ENCODE measurements around the gene GAPVD1. TPM values are rescaled to one million over a fixed set of nuclear protein-coding genes. Genes with fewer than 3 reads are reported as not detected.

GAPVD1 gene
- total and polyA plus RNA-seq, 2 of the 13 experiments (the other 11 are each of a cell fraction or from before 2014, with no cell fraction given), result 11.1 to 33.2 TPM

DNA sequence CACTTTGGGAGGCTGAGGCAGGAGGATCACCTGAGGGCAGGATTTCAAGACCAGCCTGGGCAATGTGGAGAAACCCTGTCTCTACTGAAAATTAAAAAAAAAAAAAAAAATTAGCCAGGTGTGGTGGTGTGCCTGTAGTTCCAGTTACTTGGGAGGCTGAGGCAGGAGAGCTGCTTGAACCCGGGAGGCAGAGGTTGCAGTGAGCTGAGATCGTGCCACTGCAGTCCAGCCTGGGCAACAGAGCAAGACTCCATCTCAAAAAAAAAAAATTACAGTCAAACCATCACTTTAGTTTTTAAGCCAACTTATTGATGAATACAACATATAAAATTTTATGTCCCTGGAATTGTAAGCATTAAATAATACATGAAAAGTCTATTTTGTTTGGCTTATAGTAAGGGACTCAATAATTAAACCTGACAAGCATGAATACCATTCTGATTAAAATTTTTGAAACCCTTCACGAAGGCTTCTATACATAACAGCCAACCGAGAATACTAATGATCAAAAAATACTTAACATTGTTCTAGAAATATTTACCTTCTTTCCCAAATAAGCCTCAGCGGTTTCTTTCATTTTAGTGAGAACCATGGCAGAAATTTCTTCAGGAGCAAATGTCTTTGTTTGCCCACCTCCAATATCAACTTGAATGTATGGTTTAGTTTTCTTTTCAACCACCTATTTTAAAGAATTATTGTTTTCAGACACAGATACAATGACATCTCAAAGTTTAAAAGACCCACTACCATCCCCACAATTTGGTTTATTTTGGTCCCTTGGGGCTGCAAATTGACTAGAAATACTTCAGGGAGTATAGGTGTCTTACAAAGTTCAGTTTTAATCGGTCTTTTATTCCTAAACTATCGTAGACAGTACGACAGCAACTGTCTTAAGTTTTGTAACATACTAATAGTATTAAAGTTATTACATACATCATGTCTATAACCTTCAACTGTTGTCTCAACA is 21.7 kb upstream of the GAPVD1 start (continued):
- TF ChIP-seq, protein P1, sequence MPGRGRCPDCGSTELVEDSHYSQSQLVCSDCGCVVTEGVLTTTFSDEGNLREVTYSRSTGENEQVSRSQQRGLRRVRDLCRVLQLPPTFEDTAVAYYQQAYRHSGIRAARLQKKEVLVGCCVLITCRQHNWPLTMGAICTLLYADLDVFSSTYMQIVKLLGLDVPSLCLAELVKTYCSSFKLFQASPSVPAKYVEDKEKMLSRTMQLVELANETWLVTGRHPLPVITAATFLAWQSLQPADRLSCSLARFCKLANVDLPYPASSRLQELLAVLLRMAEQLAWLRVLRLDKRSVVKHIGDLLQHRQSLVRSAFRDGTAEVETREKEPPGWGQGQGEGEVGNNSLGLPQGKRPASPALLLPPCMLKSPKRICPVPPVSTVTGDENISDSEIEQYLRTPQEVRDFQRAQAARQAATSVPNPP (CRISPR knock-in tag; IDR thresholded peaks at IDR 0.05), result no peak
- TF ChIP-seq HNF4A (CRISPR knock-in tag; IDR thresholded peaks at IDR 0.05), result no peak
- TF ChIP-seq, protein P2, sequence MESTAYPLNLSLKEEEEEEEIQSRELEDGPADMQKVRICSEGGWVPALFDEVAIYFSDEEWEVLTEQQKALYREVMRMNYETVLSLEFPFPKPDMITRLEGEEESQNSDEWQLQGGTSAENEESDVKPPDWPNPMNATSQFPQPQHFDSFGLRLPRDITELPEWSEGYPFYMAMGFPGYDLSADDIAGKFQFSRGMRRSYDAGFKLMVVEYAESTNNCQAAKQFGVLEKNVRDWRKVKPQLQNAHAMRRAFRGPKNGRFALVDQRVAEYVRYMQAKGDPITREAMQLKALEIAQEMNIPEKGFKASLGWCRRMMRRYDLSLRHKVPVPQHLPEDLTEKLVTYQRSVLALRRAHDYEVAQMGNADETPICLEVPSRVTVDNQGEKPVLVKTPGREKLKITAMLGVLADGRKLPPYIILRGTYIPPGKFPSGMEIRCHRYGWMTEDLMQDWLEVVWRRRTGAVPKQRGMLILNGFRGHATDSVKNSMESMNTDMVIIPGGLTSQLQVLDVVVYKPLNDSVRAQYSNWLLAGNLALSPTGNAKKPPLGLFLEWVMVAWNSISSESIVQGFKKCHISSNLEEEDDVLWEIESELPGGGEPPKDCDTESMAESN (CRISPR knock-in tag; conservative IDR thresholded peaks at IDR 0.05), result no peak
- no peak for TF ChIP-seq SRSF4 (IDR thresholded peaks at IDR 0.05; ENCODE audit: low read depth, low read length, poor library complexity, severe bottlenecking)
- TF ChIP-seq CREB1 (IDR thresholded peaks at IDR 0.05), result no peak
- TF ChIP-seq CREB1 (CRISPR knock-in tag; IDR thresholded peaks at IDR 0.05), result 0 out of 2 replicates have a peak, but pooled peaks have one; percentile 10
- TF ChIP-seq, protein P3, sequence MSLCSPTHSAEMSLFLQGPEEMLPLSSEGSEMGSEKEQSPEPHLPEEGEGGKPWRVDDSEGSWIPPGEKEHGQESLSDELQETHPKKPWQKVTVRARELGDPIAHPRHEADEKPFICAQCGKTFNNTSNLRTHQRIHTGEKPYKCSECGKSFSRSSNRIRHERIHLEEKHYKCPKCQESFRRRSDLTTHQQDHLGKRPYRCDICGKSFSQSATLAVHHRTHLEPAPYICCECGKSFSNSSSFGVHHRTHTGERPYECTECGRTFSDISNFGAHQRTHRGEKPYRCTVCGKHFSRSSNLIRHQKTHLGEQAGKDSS (CRISPR knock-in tag; IDR thresholded peaks at IDR 0.05; ENCODE audit: borderline replicate concordance, low read depth), result no peak
- TF ChIP-seq ZNF121 (CRISPR knock-in tag; IDR thresholded peaks at IDR 0.05), result peak; percentile 86
- no peak for TF ChIP-seq SNRNP70 (IDR thresholded peaks at IDR 0.05; ENCODE audit: low read depth, low read length)
- no peak for TF ChIP-seq ZNF264 (CRISPR knock-in tag; IDR thresholded peaks at IDR 0.05)
- TF ChIP-seq, protein P4, sequence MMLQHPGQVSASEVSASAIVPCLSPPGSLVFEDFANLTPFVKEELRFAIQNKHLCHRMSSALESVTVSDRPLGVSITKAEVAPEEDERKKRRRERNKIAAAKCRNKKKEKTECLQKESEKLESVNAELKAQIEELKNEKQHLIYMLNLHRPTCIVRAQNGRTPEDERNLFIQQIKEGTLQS (CRISPR knock-in tag; IDR thresholded peaks at IDR 0.05), result no peak
- TF ChIP-seq, protein P5, sequence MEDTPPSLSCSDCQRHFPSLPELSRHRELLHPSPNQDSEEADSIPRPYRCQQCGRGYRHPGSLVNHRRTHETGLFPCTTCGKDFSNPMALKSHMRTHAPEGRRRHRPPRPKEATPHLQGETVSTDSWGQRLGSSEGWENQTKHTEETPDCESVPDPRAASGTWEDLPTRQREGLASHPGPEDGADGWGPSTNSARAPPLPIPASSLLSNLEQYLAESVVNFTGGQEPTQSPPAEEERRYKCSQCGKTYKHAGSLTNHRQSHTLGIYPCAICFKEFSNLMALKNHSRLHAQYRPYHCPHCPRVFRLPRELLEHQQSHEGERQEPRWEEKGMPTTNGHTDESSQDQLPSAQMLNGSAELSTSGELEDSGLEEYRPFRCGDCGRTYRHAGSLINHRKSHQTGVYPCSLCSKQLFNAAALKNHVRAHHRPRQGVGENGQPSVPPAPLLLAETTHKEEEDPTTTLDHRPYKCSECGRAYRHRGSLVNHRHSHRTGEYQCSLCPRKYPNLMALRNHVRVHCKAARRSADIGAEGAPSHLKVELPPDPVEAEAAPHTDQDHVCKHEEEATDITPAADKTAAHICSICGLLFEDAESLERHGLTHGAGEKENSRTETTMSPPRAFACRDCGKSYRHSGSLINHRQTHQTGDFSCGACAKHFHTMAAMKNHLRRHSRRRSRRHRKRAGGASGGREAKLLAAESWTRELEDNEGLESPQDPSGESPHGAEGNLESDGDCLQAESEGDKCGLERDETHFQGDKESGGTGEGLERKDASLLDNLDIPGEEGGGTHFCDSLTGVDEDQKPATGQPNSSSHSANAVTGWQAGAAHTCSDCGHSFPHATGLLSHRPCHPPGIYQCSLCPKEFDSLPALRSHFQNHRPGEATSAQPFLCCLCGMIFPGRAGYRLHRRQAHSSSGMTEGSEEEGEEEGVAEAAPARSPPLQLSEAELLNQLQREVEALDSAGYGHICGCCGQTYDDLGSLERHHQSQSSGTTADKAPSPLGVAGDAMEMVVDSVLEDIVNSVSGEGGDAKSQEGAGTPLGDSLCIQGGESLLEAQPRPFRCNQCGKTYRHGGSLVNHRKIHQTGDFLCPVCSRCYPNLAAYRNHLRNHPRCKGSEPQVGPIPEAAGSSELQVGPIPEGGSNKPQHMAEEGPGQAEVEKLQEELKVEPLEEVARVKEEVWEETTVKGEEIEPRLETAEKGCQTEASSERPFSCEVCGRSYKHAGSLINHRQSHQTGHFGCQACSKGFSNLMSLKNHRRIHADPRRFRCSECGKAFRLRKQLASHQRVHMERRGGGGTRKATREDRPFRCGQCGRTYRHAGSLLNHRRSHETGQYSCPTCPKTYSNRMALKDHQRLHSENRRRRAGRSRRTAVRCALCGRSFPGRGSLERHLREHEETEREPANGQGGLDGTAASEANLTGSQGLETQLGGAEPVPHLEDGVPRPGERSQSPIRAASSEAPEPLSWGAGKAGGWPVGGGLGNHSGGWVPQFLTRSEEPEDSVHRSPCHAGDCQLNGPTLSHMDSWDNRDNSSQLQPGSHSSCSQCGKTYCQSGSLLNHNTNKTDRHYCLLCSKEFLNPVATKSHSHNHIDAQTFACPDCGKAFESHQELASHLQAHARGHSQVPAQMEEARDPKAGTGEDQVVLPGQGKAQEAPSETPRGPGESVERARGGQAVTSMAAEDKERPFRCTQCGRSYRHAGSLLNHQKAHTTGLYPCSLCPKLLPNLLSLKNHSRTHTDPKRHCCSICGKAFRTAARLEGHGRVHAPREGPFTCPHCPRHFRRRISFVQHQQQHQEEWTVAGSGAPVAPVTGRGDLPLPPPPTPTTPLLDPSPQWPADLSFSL (CRISPR knock-in tag; IDR thresholded peaks at IDR 0.05), result no peak
- TF ChIP-seq, protein P6, sequence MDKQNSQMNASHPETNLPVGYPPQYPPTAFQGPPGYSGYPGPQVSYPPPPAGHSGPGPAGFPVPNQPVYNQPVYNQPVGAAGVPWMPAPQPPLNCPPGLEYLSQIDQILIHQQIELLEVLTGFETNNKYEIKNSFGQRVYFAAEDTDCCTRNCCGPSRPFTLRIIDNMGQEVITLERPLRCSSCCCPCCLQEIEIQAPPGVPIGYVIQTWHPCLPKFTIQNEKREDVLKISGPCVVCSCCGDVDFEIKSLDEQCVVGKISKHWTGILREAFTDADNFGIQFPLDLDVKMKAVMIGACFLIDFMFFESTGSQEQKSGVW (CRISPR knock-in tag; IDR thresholded peaks at IDR 0.05; ENCODE audit: borderline replicate concordance), result no peak
- no peak for TF ChIP-seq SIX1 (CRISPR knock-in tag; IDR thresholded peaks at IDR 0.05; ENCODE audit: borderline replicate concordance)
- TF ChIP-seq SUZ12 (IDR thresholded peaks at IDR 0.05; ENCODE audit: low read depth, low read length), result no peak
